ENCODE data around the gene ASB13. TPM values are rescaled to one million over a fixed set of nuclear protein-coding genes. Genes with fewer than 3 reads are reported as not detected.

Gene ASB13
- 10 to 100 TPM; 12.2 to 13.9 TPM for polyA plus RNA-seq

GRCh38 chr10:5666008-5666840, at the start of gene ASB13:
Gene ASB13, minus strand, starts transcription at chr10:5666595. Its CDS starts 44 bp downstream, at chr10:5666551.
- H3K4me3 ChIP-seq (ENCODE audit: low read depth in 1 of 2, low read length in 2 of 2), result peak within 1 kb of the TSS; percentile 88 to 94
- no peaks in the 10 kb centered on the region for H3K27me3 ChIP-seq (ENCODE audit: control insufficient read depth in 1 of 2, insufficient read depth in 2 of 2, low read length in 2 of 2)
- H3K9me3 ChIP-seq (ENCODE audit: control insufficient read depth in 2 of 2, insufficient read depth in 1 of 2, low read depth in 1 of 2, low read length in 1 of 2), result no peaks in the 10 kb centered on the region
- H3K4me1 ChIP-seq (ENCODE audit: control insufficient read depth in 2 of 2, insufficient read depth in 2 of 2, low read length in 1 of 2), result peaks cover 5 to 6% of the 10 kb centered on the region in 2 donors
- H3K27ac ChIP-seq (ENCODE audit: low read depth in 2 of 2, low read length in 1 of 2), result peak within 1 kb of the TSS; percentile 81 to 83
- 1% methylated on average over 98 to 112 of the region's 112 CpGs for WGBS, 2 donors
- no peaks in the 10 kb centered on the region for H3K36me3 ChIP-seq (ENCODE audit: control insufficient read depth in 2 of 2, insufficient read depth in 2 of 2, low read length in 1 of 2)

GRCh38 chr10:5711642-5712041, 45.2 kb upstream of the ASB13 start:
- Histone ChIP-seq H3K4me1 (ENCODE audit: control insufficient read depth in 2 of 2, insufficient read depth in 2 of 2, low read length in 1 of 2) (no peaks in the 10 kb centered on the region), H3K4me3 (ENCODE audit: low read depth in 1 of 2, low read length in 2 of 2) (no peak overlapping the region), H3K27me3 (ENCODE audit: control insufficient read depth in 1 of 2, insufficient read depth in 2 of 2, low read length in 2 of 2) (no peaks in the 10 kb centered on the region), H3K27ac (ENCODE audit: low read depth in 2 of 2, low read length in 1 of 2) (no peak overlapping the region), H3K36me3 (ENCODE audit: control insufficient read depth in 2 of 2, insufficient read depth in 2 of 2, low read length in 1 of 2) (no peaks in the 10 kb centered on the region), H3K9me3 (ENCODE audit: control insufficient read depth in 2 of 2, insufficient read depth in 1 of 2, low read depth in 1 of 2, low read length in 1 of 2) (no peaks in the 10 kb centered on the region)
- WGBS, 2 donors, result 58 to 71% methylated on average over 4 of the region's 4 CpGs

GRCh38 chr10:5710859-5711258, 44.5 kb upstream of the ASB13 start:
- no peaks in the 10 kb centered on the region for H3K27me3 ChIP-seq (ENCODE audit: control insufficient read depth in 1 of 2, insufficient read depth in 2 of 2, low read length in 2 of 2)
- H3K9me3 ChIP-seq (ENCODE audit: control insufficient read depth in 2 of 2, insufficient read depth in 1 of 2, low read depth in 1 of 2, low read length in 1 of 2), result no peaks in the 10 kb centered on the region
- H3K4me3 ChIP-seq (ENCODE audit: low read depth in 1 of 2, low read length in 2 of 2), result no peak overlapping the region
- H3K27ac ChIP-seq (ENCODE audit: low read depth in 2 of 2, low read length in 1 of 2), result no peak overlapping the region
- H3K36me3 ChIP-seq (ENCODE audit: control insufficient read depth in 2 of 2, insufficient read depth in 2 of 2, low read length in 1 of 2), result no peaks in the 10 kb centered on the region
- 47 to 52% methylated on average over 1 of the region's 1 CpG for WGBS, 2 donors
- no peaks in the 10 kb centered on the region for H3K4me1 ChIP-seq (ENCODE audit: control insufficient read depth in 2 of 2, insufficient read depth in 2 of 2, low read length in 1 of 2)

- Histone ChIP-seq H3K4me3 (ENCODE audit: low read depth in 1 of 2, low read length in 2 of 2) (no peak overlapping the region), H3K36me3 (ENCODE audit: control insufficient read depth in 2 of 2, insufficient read depth in 2 of 2, low read length in 1 of 2) (no peaks in the 10 kb centered on the region), H3K27ac (ENCODE audit: low read depth in 2 of 2, low read length in 1 of 2) (no peak overlapping the region), H3K9me3 (ENCODE audit: control insufficient read depth in 2 of 2, insufficient read depth in 1 of 2, low read depth in 1 of 2, low read length in 1 of 2) (no peaks in the 10 kb centered on the region), H3K27me3 (ENCODE audit: control insufficient read depth in 1 of 2, insufficient read depth in 2 of 2, low read length in 2 of 2) (no peaks in the 10 kb centered on the region), H3K4me1 (ENCODE audit: control insufficient read depth in 2 of 2, insufficient read depth in 2 of 2, low read length in 1 of 2) (no peaks in the 10 kb centered on the region)
- 56 to 79% methylated on average over 2 of the region's 2 CpGs for WGBS, 2 donors
Observed at GRCh38 chr10:5709865-5710264, 43.5 kb upstream of the ASB13 start.

GRCh38 chr10:5708356-5708755, 42.0 kb upstream of the ASB13 start:
- Histone ChIP-seq H3K4me3 (ENCODE audit: low read depth in 1 of 2, low read length in 2 of 2) (no peak overlapping the region), H3K27ac (ENCODE audit: low read depth in 2 of 2, low read length in 1 of 2) (no peak overlapping the region), H3K9me3 (ENCODE audit: control insufficient read depth in 2 of 2, insufficient read depth in 1 of 2, low read depth in 1 of 2, low read length in 1 of 2) (no peaks in the 10 kb centered on the region)

GRCh38 chr10:5698062-5698461, 31.7 kb upstream of the ASB13 start:
- WGBS, 2 donors, result 90% methylated on average over 1 of the region's 1 CpG
- H3K27me3 ChIP-seq (ENCODE audit: control insufficient read depth in 1 of 2, insufficient read depth in 2 of 2, low read length in 2 of 2), result no peaks in the 10 kb centered on the region
- no peaks in the 10 kb centered on the region for H3K36me3 ChIP-seq (ENCODE audit: control insufficient read depth in 2 of 2, insufficient read depth in 2 of 2, low read length in 1 of 2)
- no peaks in the 10 kb centered on the region for H3K9me3 ChIP-seq (ENCODE audit: control insufficient read depth in 2 of 2, insufficient read depth in 1 of 2, low read depth in 1 of 2, low read length in 1 of 2)
- H3K27ac ChIP-seq (ENCODE audit: low read depth in 2 of 2, low read length in 1 of 2), result no peak overlapping the region
- H3K4me3 ChIP-seq (ENCODE audit: low read depth in 1 of 2, low read length in 2 of 2), result no peak overlapping the region
- no peaks in the 10 kb centered on the region for H3K4me1 ChIP-seq (ENCODE audit: control insufficient read depth in 2 of 2, insufficient read depth in 2 of 2, low read length in 1 of 2)

More at GRCh38 chr10:5708356-5708755, 42.0 kb upstream of the ASB13 start:
- no peaks in the 10 kb centered on the region for H3K4me1 ChIP-seq (ENCODE audit: control insufficient read depth in 2 of 2, insufficient read depth in 2 of 2, low read length in 1 of 2)
- H3K27me3 ChIP-seq (ENCODE audit: control insufficient read depth in 1 of 2, insufficient read depth in 2 of 2, low read length in 2 of 2), result no peaks in the 10 kb centered on the region
- H3K36me3 ChIP-seq (ENCODE audit: control insufficient read depth in 2 of 2, insufficient read depth in 2 of 2, low read length in 1 of 2), result no peaks in the 10 kb centered on the region

- Histone ChIP-seq H3K4me3 (ENCODE audit: low read depth in 1 of 2, low read length in 2 of 2) (no peak overlapping the region), H3K9me3 (ENCODE audit: control insufficient read depth in 2 of 2, insufficient read depth in 1 of 2, low read depth in 1 of 2, low read length in 1 of 2) (no peaks in the 10 kb centered on the region), H3K4me1 (ENCODE audit: control insufficient read depth in 2 of 2, insufficient read depth in 2 of 2, low read length in 1 of 2) (peaks cover 0 to 3% of the 10 kb centered on the region in 2 donors), H3K27me3 (ENCODE audit: control insufficient read depth in 1 of 2, insufficient read depth in 2 of 2, low read length in 2 of 2) (no peaks in the 10 kb centered on the region), H3K27ac (ENCODE audit: low read depth in 2 of 2, low read length in 1 of 2) (no peak overlapping the region), H3K36me3 (ENCODE audit: control insufficient read depth in 2 of 2, insufficient read depth in 2 of 2, low read length in 1 of 2) (no peaks in the 10 kb centered on the region)
- 88 to 95% methylated on average over 2 of the region's 2 CpGs for WGBS, 2 donors
Observed at GRCh38 chr10:5697342-5697741, 30.9 kb upstream of the ASB13 start.

- no peaks in the 10 kb centered on the region for H3K27me3 ChIP-seq (ENCODE audit: control insufficient read depth in 1 of 2, insufficient read depth in 2 of 2, low read length in 2 of 2)
- H3K36me3 ChIP-seq (ENCODE audit: control insufficient read depth in 2 of 2, insufficient read depth in 2 of 2, low read length in 1 of 2), result no peaks in the 10 kb centered on the region
- peaks cover 0 to 5% of the 10 kb centered on the region in 2 donors for H3K4me1 ChIP-seq (ENCODE audit: control insufficient read depth in 2 of 2, insufficient read depth in 2 of 2, low read length in 1 of 2)
- H3K9me3 ChIP-seq (ENCODE audit: control insufficient read depth in 2 of 2, insufficient read depth in 1 of 2, low read depth in 1 of 2, low read length in 1 of 2), result no peaks in the 10 kb centered on the region
- WGBS, 2 donors, result 78 to 79% methylated on average over 1 of the region's 1 CpG
- no peak overlapping the region for H3K27ac ChIP-seq (ENCODE audit: low read depth in 2 of 2, low read length in 1 of 2)
- no peak overlapping the region for H3K4me3 ChIP-seq (ENCODE audit: low read depth in 1 of 2, low read length in 2 of 2)
Observed at GRCh38 chr10:5694573-5694972, 28.2 kb upstream of the ASB13 start.

GRCh38 chr10:5692461-5693358, 26.3 kb upstream of the ASB13 start:
- H3K4me3 ChIP-seq (ENCODE audit: low read depth in 1 of 2, low read length in 2 of 2), result peak overlapping the region; percentile 57 to 61
- no peaks in the 10 kb centered on the region for H3K27me3 ChIP-seq (ENCODE audit: control insufficient read depth in 1 of 2, insufficient read depth in 2 of 2, low read length in 2 of 2)
- 7 to 11% methylated on average over 49 of the region's 49 CpGs for WGBS, 2 donors
- H3K36me3 ChIP-seq (ENCODE audit: control insufficient read depth in 2 of 2, insufficient read depth in 2 of 2, low read length in 1 of 2), result no peaks in the 10 kb centered on the region
- peaks cover 0 to 5% of the 10 kb centered on the region in 2 donors for H3K4me1 ChIP-seq (ENCODE audit: control insufficient read depth in 2 of 2, insufficient read depth in 2 of 2, low read length in 1 of 2)
- H3K9me3 ChIP-seq (ENCODE audit: control insufficient read depth in 2 of 2, insufficient read depth in 1 of 2, low read depth in 1 of 2, low read length in 1 of 2), result no peaks in the 10 kb centered on the region
- H3K27ac ChIP-seq (ENCODE audit: low read depth in 2 of 2, low read length in 1 of 2), result peak overlapping the region; percentile 38 to 42

All from esophagus (tissue), 2 donors.